ENCODE results near the gene IL3. TPM values are rescaled to one million over a fixed set of nuclear protein-coding genes. Genes with fewer than 3 reads are reported as not detected.

The IL3 gene
- polyA plus RNA-seq, 12 donors = not detected

GRCh38 chr5:132056610-132057497, 3.6 kb upstream of the IL3 start:
- no peak for DNase-seq

- DNase-seq = no peak
These were observed 2.8 kb upstream of the IL3 start for GRCh38 chr5:132057498-132058255.

- no peak for DNase-seq
These were observed 1.8 kb upstream of the IL3 start for GRCh38 chr5:132058646-132059042.

- no peak for DNase-seq
These were observed 1.3 kb upstream of the IL3 start for GRCh38 chr5:132059043-132059695.

GRCh38 chr5:132059696-132060500, 557 bp upstream of the IL3 start:
- no peak for DNase-seq

DNA sequence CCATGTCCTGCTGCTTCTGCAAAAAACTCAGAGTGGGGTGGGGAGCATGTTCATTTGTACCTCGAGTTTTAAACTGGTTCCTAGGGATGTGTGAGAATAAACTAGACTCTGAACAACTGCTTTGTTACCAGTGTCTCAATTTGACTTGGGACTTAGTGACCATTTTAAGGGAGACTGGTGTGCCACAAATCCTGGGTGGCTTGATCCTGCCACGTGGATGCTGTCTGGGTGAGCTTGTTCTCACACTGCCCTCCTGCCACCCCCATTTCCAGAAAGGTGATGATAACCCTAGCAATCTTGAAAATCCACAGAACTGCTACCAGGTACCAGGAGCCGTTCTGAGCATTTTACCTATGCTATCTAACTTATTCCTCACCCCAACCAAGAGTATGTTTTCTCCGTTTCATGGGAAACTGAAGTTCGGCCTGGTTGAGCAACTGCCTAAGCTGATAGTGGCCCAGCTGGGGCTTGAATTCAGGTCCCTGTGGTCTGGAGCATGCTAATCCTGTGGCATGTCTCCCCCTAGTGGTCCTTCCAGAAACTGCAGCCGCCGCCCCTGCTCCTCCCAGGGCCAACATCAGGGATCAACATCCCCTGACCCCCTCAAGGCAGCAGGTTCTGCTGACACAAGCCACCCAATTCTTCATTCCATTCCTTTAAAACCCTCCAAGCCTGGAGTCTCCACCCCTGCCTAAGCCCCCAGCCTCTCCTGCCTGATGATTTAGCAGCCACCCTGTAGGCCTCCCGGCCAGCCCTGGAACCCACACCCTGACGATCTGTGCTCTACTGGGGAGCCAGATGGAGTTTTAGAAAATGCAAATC, 2.8 kb downstream of the IL3 start:
- peak; percentile 46 for DNase-seq

GRCh38 chr5:132064140-132064539, 3.7 kb downstream of the IL3 start:
- DNase-seq = no peak

- DNase-seq = peak; percentile 49
These were observed 4.4 kb downstream of the IL3 start for GRCh38 chr5:132064738-132065331.

DNA sequence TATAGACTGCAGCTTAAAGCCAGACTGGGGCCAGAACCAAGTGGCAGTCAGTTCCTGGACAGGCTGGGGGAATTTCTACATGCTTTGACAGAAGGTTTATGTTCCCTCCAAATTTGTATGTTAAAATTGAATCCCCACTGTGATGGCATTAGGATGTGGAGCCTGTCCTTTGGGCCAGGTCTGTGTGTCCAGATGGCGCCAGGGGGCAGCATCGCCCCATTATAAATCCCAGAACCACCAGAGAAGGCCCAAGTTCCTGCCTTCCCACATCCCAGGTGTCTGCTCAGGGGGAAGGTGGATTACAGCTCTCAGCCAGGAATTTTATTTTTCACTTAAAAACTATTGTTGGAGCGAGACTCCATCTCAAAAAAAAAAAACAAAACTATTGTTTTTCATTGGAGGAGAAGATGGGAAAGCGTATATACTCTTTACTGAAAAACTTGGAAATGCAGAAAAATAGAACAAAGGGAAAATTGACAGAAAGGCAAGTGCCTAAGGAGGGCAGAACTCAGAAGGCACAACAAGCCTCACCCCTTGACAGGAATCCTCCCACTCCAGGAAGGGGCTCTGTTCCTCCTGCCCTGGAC, 5.0 kb downstream of the IL3 start:
- DNase-seq = peak; percentile 42

GRCh38 chr5:132065951-132066701, 5.7 kb downstream of the IL3 start:
- DNase-seq = no peak

- DNase-seq = no peak
These were observed 6.4 kb downstream of the IL3 start for GRCh38 chr5:132066871-132067270.

GRCh38 chr5:132067451-132067850, 7.0 kb downstream of the IL3 start:
- DNase-seq = no peak

- DNase-seq = no peak
These were observed 7.7 kb downstream of the IL3 start for GRCh38 chr5:132067941-132068808.

DNA sequence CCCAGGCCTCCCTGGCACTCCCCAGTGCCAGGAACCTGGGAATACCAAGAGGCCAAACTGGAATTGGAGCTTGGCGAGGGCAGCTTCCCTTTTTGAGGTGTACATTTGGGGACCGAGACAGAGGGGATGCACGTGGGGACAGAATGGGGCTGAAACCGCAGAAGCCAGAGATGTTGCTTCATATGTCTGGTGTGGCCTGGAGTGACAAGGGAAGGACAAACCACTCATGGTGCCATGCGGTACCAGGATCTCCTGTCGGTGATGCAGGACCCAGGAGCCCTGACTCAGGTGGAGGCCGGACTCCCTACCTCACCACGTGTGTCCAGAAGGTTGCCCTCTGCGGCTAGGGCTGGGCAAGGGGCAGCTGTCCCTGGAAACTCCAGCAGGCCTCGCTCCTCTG, 9.1 kb downstream of the IL3 start:
- no peak for DNase-seq

DNA sequence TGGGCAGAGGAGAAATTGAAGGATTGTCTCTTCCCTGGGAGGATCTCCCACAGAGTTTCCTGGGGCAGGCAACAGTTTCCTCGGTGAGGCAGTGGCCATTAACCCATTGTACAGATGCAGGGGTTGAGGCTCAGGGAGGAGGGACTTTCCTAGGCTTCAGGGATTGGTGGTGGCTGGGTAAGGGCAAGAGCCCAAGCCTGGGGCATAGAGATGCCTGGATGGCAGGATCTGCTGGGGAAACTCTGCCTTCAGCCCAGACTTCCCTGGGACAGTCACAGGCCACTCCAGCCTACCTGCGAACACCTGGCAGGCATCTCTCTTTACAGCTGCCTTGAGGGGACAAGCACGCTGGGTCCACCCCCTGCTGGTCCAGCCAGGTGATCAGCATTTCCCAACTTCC, 9.5 kb downstream of the IL3 start:
- no peak for DNase-seq

GRCh38 chr5:132070460-132071337, 10.2 kb downstream of the IL3 start:
- no peak for DNase-seq

DNA sequence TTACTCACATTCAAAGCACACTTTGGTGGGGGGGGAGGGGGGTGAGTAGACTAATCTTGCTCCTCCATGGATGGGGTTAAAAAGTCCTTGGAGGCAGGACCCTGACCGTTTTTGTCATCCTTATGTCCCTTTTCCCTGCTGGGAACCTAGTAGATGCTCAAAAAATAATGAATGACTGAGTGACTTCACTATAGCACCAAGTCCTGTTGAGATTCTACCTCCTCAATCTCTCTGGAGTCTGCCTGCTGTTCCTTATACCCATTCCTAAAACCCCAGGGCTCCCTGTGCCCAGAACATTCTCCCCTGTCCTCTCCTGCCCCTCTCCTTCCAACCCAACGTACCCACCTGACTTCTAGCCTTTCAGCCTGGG, 10.9 kb downstream of the IL3 start:
- no peak for DNase-seq

All from muscle of arm (tissue), 12 donors.